NT2/D1 (cell line): ENCODE data around the gene EEFSEC.

Experiments used
- DNase-seq: peaks from one replicate; pipeline ENCODE4 v3.0.0-alpha.2; 2011; ENCODE audit warnings: low read depth, low spot score
- H3K27me3 ChIP-seq: 2 replicates; pipeline ENCODE4 v1.6.0; 2011; ENCODE audit warnings: mild to moderate bottlenecking; ENCODE audit not compliant: insufficient read length, insufficient read depth
- H3K36me3 ChIP-seq: 2 replicates; pipeline ENCODE4 v1.6.1; 2011; ENCODE audit warnings: mild to moderate bottlenecking, low read length, mixed read lengths; ENCODE audit not compliant: insufficient read depth, insufficient read length
- H3K4me1 ChIP-seq: 2 replicates; pipeline ENCODE4 v1.5.1; 2011; ENCODE audit not compliant: insufficient read depth, insufficient read length
- H3K4me3 ChIP-seq: 2 replicates; pipeline ENCODE4 v1.5.1; 2011; ENCODE audit warnings: low read depth; ENCODE audit not compliant: insufficient read length
- H3K9ac ChIP-seq: 2 replicates; pipeline ENCODE4 v1.6.0; 2011; ENCODE audit warnings: low read depth; ENCODE audit not compliant: insufficient read length
- H3K9me3 ChIP-seq: 2 replicates; pipeline ENCODE4 v1.5.1; 2011; ENCODE audit warnings: mild to moderate bottlenecking, low read length; ENCODE audit not compliant: insufficient read depth
- SUZ12 ChIP-seq: IDR thresholded peaks from 2 replicates; pipeline ENCODE4 v1.6.1; 2011; ENCODE audit not compliant: insufficient read length, insufficient read depth; ENCODE audit errors: extremely low read depth
- YY1 ChIP-seq: IDR thresholded peaks from 2 replicates; pipeline ENCODE4 v1.6.1; 2011; ENCODE audit not compliant: insufficient read length, insufficient read depth
- ZNF274 ChIP-seq: IDR thresholded peaks from 2 replicates; pipeline ENCODE4 v1.6.1; 2011; ENCODE audit warnings: mild to moderate bottlenecking, low read depth, low read length

Gene EEFSEC

GRCh38 chr3:128421439-128421836, 268.2 kb downstream of the EEFSEC start:
- peaks cover 3% of the 10 kb centered on the region; the same call in 1 of the 2 replicates for H3K9me3 ChIP-seq
- TF ChIP-seq YY1 (no peak), SUZ12 (no peak), ZNF274 (no peak)
- peaks cover 21% of the 10 kb centered on the region for H3K27me3 ChIP-seq
- H3K4me1 ChIP-seq = peaks cover 11% of the 10 kb centered on the region
- H3K9ac ChIP-seq = no peak overlapping the region
- H3K4me3 ChIP-seq = no peak overlapping the region
- DNase-seq = no peak
- no peaks in the 10 kb centered on the region for H3K36me3 ChIP-seq

- Histone ChIP-seq H3K4me1 (peaks cover 6% of the 10 kb centered on the region), H3K27me3 (peaks cover 26% of the 10 kb centered on the region), H3K36me3 (no peaks in the 10 kb centered on the region), H3K9me3 (no peaks in the 10 kb centered on the region), H3K9ac (no peak overlapping the region), H3K4me3 (no peak overlapping the region)
- TF ChIP-seq SUZ12 (no peak), ZNF274 (no peak), YY1 (no peak)
- DNase-seq = no peak
Observed at GRCh38 chr3:128421966-128422365, 268.7 kb downstream of the EEFSEC start.

GRCh38 chr3:128422762-128423524, 269.7 kb downstream of the EEFSEC start:
- no peak for DNase-seq
- TF ChIP-seq SUZ12 (no peak), ZNF274 (no peak), YY1 (no peak)

GRCh38 chr3:128423525-128424147, 270.4 kb downstream of the EEFSEC start:
- H3K9me3 ChIP-seq = no peaks in the 10 kb centered on the region
- H3K4me1 ChIP-seq = peaks cover 12% of the 10 kb centered on the region
- no peak for TF ChIP-seq ZNF274
- TF ChIP-seq YY1 = no peak
- no peak for TF ChIP-seq SUZ12
- no peaks in the 10 kb centered on the region for H3K36me3 ChIP-seq
- DNase-seq = no peak
- H3K9ac ChIP-seq = no peak overlapping the region
- H3K4me3 ChIP-seq = no peak overlapping the region
- peaks cover 40% of the 10 kb centered on the region for H3K27me3 ChIP-seq

More at GRCh38 chr3:128422762-128423524, 269.7 kb downstream of the EEFSEC start:
- no peak overlapping the region for H3K4me3 ChIP-seq
- H3K9ac ChIP-seq = peak overlapping the region; percentile 23
- no peaks in the 10 kb centered on the region for H3K9me3 ChIP-seq
- peaks cover 9% of the 10 kb centered on the region for H3K4me1 ChIP-seq
- H3K36me3 ChIP-seq = no peaks in the 10 kb centered on the region
- peaks cover 34% of the 10 kb centered on the region for H3K27me3 ChIP-seq

- no peaks in the 10 kb centered on the region for H3K36me3 ChIP-seq
- H3K4me1 ChIP-seq = peaks cover 15% of the 10 kb centered on the region
- H3K9me3 ChIP-seq = no peaks in the 10 kb centered on the region
- H3K27me3 ChIP-seq = peaks cover 50% of the 10 kb centered on the region
- no peak overlapping the region for H3K4me3 ChIP-seq
- no peak for DNase-seq
- TF ChIP-seq YY1 (no peak), ZNF274 (no peak), SUZ12 (no peak)
- H3K9ac ChIP-seq = no peak overlapping the region
Observed at GRCh38 chr3:128424508-128425069, 271.3 kb downstream of the EEFSEC start.

- DNase-seq = no peak
- H3K4me1 ChIP-seq = peaks cover 20% of the 10 kb centered on the region
- no peak overlapping the region for H3K4me3 ChIP-seq
- no peak for TF ChIP-seq YY1
- no peak for TF ChIP-seq SUZ12
- no peak for TF ChIP-seq ZNF274
- no peak overlapping the region for H3K9ac ChIP-seq
- H3K36me3 ChIP-seq = no peaks in the 10 kb centered on the region
- H3K9me3 ChIP-seq = no peaks in the 10 kb centered on the region
- H3K27me3 ChIP-seq = peaks cover 57% of the 10 kb centered on the region
Observed at GRCh38 chr3:128425142-128425845, 272.0 kb downstream of the EEFSEC start.

- no peaks in the 10 kb centered on the region for H3K36me3 ChIP-seq
- H3K4me1 ChIP-seq = peaks cover 25% of the 10 kb centered on the region
- no peak overlapping the region for H3K9ac ChIP-seq
- no peak for DNase-seq
- no peak for TF ChIP-seq YY1
- TF ChIP-seq ZNF274 = no peak
- TF ChIP-seq SUZ12 = no peak
- no peaks in the 10 kb centered on the region for H3K9me3 ChIP-seq
- no peak overlapping the region for H3K4me3 ChIP-seq
- peaks cover 62% of the 10 kb centered on the region for H3K27me3 ChIP-seq
Observed at GRCh38 chr3:128425846-128426127, 272.5 kb downstream of the EEFSEC start.
